ENCODE measurements around the gene IFNA8.

GRCh38 chr9:21455320-21455719 lies 46.4 kb downstream of the IFNA8 start:
- TF ChIP-seq CTCF (IDR thresholded peaks at IDR 0.05): peak in 1 of 3 experiments; percentile 21
- TF ChIP-seq POLR2A (IDR thresholded peaks at IDR 0.05): no peak

Data from vagina (tissue), 2 donors.